H1 (cell line): ENCODE data around the gene TGFB1I1. TPM values are rescaled to one million over a fixed set of nuclear protein-coding genes. Genes with fewer than 3 reads are reported as not detected.

Experiments used
- CTBP2 ChIP-seq: IDR thresholded peaks from 2 replicates; pipeline ENCODE4 v1.7.0; 2011; ENCODE audit warnings: borderline replicate concordance, mild to moderate bottlenecking, moderate library complexity, mixed read lengths, low read length; ENCODE audit not compliant: insufficient read depth, insufficient read length
- SIRT6 ChIP-seq: IDR thresholded peaks from one replicate; pipeline ENCODE4 v1.7.1; 2012; ENCODE audit warnings: low read length, inconsistent platforms
- polyA plus RNA-seq, 7 experiments: library from polyadenylated mRNA; depleted of rRNA in 3 of 7; stranded (reverse) in 5 of 7; unstranded in 2 of 7; fragments of >200 nt in 5 of 7; fragments of 200-250 nt in 2 of 7; gene quantifications; 1 replicate in 5 of 7; 2 replicates in 1 of 7; 4 replicates in 1 of 7; pipeline versions ENCODE4 v1.2.1 to v1.2.3, GENCODE V29; 2011 to 2013; ENCODE audit warnings: missing spikeins in 2 of 7, mixed read lengths in 2 of 7
- total RNA-seq: library from RNA; stranded (reverse); fragmentation: NEBNext Ultra II Directional; extraction: Animal tissue kit (Norgen Biotek cat#: 25700); gene quantifications from 2 replicates; pipeline ENCODE4 v1.2.1, GENCODE V29; 2021

The TGFB1I1 gene
- total and polyA plus RNA-seq, 2 of the 8 experiments (the other 6 are each of a cell fraction or from before 2014, with no cell fraction given) = 5.6 to 5.8 TPM

- TF ChIP-seq CTBP2 = no peak
- TF ChIP-seq SIRT6 = no peak
Observed at GRCh38 chr16:31459687-31460581, 12.0 kb upstream of the TGFB1I1 start (continued).
